Measurements from ENCODE around the gene PPM1B.

DNA sequence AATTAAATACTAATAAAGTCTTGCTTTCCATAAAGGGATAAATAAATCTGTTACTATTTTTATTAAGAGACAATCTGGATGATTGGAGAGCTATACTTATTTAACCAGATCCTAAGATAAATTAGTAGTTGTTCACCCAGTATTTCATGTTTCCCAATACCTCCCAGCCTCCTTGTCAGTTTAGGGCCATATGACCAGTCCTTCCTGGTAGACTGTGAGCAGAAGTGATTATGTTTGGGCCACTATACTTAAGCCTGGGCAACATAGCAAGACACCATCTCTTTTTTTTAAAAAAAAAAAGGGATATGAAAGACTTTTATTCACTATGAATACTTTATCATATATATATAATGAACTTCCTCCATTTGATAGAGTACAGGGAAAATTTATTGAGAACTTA is 48.8 kb upstream of the PPM1B start:
- TF ChIP-seq SP1 (IDR thresholded peaks at IDR 0.05) (no peak), SUZ12 (IDR thresholded peaks at IDR 0.05) (no peak), ELF4 (IDR thresholded peaks at IDR 0.05) (no peak), ZNF384 (IDR thresholded peaks at IDR 0.05) (no peak)
